Daoy (cell line): ENCODE measurements around the gene WLS. TPM values are rescaled to one million over a fixed set of nuclear protein-coding genes. Genes with fewer than 3 reads are reported as not detected.

Experiments used
- DNase-seq: peaks from one replicate; pipeline ENCODE4 v3.0.0-alpha.2; 2015; ENCODE audit warnings: low read depth
- total RNA-seq: library from RNA; depleted of rRNA; stranded (reverse); fragments of >200 nt; shearing (Covaris generic); gene quantifications from 2 replicates; pipeline ENCODE4 v1.2.3, GENCODE V29; 2014

WLS gene
- total RNA-seq, 1 experiment from 2014 or later = 51.8 TPM

DNA sequence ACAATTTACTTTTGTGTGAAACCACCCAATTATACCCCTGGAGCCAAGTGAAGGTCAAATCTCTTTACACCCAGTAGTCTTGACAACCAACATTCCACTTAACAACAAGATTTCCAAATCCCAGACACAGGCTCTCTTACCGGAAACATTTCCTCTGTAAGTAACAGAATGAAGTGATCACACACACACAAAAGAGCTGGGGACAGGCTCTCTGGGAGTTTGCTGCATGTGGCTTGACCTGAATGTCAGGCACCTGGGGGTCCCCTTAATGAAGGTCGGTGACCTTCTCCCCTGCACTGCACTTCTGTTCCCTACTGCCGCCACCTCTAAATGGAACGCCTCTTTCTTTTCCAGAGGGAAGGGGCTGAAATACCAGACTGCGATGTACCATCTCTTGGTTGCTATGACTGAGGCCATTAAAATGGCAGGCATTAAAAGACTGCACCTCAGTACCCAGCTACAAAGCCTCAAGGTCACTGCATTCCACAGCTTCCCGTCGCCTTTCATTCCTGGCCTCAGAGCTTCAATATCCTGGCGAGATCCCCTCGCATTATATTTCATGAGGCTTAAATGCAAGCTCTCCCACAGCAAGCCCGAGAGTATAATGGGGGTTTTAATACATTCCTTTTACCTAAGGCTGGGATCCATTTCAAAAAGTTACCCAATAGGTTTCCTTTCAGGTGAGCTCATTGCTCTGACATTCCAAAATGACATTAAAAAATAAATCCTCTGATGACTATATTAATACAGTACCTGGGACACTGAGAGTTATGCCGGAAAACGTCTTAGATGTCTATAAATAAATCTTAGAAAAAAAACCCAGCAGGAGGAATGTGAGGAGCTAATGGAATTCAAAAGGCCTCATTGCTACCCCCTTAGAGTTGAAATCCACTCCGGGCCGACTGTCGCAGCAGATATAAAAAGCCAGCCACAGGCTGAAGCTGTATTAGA is 91.0 kb downstream of the WLS start:
- DNase-seq = peak; percentile 20

DNA sequence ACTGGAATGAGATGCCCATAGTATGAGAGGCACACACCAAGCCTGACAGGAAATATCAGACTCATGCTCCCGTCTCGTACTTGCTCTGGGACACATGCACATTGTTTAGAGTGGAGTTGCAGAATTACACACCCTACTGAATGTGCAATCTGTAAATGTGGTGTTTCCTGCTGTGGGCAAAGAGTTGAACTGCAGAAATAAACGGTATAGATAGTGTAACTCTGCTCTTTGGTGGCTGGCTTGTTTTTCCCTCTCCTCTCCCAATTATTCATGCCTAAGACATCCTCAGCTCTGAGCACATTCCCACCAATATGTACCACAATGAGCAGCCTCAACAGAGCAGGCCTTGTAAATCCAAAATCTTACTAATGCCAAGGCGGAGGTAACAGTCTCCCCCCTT is 91.8 kb downstream of the WLS start:
- no peak for DNase-seq

DNA sequence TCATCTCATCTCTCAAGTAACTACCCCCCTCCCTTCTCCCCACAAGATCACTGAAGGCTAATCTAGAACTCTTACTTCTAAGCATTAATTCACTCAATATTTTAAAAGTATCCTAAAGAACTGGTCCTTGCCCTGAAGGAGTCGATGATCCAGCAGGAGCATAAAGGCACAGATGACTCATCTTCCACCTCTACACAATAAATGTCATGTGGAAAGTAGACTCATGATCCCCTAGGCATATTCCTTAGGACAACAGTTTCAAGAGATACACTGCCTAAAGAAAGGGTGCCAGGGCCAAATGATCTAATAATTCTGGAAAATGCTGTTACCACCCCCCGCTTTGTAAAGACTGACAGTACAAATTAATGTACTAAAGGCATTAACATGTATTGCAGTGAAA is 96.1 kb downstream of the WLS start:
- no peak for DNase-seq

DNA sequence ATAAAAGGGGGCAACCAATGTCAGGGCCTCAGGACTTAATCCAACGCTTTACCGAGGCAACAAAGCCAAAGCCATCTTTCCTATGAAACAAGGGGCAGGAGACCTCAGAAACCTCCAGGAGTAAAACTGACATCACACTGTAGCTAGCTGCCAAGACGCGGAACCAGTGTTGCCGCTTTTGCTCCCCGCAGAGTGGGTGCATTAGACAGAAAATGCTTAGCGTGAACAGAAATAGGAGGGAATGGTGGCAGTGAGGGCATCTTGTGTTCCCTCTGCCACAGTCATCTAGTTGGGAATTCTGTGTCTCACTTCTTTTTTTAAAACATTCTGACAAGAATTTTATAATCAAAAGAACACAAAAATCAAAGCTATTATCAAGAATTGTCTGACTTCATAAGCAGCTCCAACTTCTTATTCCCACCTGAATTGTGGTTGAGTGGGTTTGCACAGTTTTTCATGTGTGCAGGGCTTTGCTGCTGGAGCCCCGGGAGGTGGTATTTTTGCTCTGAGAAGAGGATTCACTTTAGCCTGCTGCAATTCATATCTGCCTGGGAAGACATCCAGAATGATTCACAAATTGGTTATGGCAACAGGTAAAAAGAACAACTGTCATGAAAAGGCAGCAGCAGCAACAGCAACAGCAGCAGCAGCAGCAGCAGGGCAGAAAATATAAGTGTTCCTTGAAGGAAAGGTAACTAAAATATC is 99.7 kb downstream of the WLS start:
- DNase-seq = no peak

DNA sequence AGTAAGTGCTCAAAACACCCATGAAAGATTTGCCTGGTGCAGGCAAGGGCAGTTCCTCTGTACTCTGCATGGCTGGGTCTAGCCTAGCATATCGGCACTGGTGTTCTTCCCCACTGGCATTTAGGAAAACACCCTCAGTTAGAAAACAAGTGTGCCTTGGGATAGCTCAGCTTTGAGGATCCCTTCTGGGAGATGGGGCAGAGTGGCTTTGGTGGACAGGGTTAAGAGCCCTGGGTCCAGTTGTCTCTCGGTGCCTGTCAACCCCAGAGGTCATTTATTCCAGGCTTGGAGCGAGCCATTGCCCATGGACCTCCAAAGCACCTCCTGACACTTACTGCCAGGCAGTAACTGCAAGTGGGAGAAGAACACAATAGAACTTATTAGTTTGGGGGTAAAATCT is 101.1 kb downstream of the WLS start:
- DNase-seq = no peak

DNA sequence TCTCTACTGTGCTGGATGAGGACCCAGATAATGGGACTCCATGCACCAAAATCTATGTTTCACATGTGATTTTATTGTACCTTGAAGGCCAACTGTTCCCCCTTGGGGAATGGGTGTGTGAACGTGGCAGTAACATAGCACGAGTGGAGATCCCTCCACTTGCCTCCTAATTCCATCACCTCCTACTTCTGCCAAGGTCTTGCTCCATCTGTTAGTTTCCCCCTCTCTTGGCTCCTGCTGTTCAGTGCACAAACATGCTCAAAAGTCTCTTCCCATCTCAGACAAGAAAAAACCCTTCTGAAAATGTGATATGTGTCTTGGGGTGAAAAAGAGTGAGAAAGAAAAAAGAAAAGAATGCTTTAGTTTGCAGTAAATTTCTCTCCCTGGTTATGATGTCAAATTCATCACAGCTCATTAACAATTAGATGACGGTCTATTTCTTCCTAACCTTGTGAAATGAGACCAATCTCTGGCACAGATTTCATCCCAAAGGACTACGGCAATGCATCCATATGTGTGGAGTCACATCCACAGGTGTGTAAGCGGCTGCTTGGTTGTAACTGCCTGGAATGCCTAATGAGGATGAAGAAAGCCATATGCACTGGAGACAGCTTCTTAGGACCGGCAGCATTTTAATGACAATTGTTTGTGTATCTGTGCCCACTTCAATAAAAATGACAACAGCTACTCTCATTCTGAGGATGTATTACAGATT is 102.6 kb downstream of the WLS start:
- no peak for DNase-seq

DNA sequence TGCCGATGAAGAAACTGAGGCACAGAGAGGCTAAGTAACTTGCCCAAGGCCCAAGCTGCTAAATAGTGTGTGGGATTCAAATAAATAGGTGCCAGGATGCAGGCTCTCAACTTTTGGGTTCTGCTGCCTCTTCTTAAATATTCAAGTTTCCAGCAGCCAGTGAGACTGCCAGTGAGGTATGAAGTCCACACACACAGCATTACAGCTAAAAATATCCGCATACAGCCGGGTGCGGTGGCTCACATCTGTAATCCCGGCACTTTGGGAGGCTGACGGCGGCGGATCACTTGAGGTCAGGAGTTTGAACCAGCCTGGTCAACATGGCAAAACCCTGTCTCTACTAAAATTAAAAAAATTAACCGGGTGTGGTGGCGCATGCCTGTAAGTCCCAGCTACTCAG is 103.5 kb downstream of the WLS start:
- DNase-seq = no peak

DNA sequence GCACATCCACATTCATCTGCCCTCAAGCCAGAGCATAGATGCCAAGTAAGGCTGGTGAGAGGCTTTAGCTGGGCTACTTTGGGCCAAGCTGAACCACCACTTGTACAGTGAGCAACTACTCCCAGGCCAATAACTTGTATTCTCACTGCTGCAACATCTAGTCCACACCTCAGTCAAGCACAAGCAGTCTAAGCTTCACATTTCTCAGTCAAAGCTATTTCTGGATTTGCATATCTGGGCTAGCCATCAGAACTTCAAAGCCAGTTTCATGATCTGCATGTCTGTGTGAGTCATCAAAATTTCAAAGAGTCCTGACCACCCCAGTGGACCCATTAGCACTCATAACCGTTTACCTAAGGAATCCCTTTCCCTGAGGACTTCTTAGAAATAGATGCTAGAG is 104.2 kb downstream of the WLS start:
- DNase-seq = peak; percentile 62

DNA sequence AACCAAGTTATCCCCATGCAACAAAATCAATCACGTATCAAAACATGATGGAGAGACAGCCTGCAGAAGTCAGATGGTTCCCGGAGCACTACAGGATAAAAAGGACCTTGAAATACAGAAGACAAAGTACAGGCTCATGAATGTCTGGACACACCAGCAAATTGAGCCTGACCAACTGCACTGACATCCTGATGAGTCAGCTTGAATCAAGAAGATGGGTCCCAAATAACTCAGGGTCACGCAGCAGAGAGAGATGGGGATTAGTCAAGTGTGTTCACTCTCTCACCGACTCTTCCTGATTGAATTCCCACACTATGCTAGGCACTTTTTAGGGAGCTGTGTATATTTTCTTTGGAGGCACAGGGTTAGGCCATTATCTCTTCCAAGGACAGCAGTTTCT is 110.8 kb downstream of the WLS start:
- DNase-seq = peak; percentile 62

DNA sequence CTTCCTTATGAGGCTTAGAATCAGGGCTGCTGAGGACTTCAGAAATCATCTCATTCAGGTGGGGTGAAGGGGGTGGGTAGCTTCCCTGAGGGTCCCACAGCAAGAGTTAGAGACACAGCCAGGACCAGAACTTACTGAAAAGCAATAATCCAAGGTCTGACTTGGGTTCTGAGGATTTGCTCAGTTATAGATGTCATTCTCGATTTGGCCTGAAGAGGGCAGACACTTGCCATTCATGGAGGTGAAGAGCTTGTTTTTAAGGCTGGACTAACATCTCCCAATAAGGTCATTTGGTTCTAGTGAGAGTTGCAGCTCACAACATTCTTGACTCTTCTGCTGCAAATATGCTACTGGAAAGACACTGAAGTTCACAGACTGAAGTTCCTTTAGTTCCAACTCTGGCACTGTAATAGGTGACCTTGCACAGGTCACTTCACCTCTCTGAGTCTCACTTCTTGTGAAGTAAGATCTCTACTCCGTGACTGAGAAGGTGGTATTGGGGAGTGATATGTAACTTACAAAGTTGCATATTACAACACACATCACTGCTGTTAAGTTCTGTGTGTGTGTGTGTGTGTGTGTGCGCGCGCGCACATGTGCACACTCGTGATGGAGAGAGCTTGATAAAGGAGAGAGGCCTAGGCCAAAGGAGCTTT is 112.1 kb downstream of the WLS start:
- peak; percentile 68 for DNase-seq

DNA sequence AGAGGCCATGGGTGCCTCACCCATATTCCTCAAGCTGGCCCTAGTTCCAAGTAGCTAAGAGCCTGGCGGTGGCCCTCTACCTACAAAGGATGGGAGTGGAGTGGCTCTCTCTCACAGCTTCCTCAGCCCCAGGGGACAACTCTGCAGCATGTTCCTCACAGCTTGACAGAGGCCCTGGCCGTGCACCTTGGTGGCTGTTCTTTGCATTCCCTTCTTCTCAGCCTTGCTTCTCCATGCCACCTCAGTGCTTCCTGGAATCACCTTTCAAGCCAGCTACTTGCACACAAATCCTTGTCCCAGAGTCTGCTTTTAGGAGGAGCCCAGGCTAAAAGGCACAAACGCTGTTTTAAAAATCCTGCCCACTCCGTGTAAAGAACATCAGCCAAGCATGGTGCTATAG is 112.9 kb downstream of the WLS start:
- no peak for DNase-seq

DNA sequence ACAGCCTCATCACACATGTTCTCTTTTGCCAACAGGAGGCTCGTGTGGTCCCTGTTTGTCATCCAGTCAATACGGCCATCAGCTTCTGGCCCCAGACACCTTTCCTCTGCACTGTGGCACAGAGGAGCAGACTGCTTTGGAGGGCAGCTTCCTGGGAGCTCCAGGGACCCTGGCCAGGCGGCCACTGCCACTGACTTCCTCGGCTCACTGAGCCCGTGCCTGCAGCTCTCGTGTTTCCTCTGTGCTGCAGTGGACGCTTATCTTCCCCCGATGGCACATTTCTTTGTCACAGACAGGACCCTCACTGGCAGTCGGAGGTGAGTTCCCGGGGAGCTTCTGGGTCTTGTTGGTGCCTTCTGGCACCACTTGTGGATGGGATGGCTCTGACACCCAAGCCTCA is 114.9 kb downstream of the WLS start:
- DNase-seq = no peak

DNA sequence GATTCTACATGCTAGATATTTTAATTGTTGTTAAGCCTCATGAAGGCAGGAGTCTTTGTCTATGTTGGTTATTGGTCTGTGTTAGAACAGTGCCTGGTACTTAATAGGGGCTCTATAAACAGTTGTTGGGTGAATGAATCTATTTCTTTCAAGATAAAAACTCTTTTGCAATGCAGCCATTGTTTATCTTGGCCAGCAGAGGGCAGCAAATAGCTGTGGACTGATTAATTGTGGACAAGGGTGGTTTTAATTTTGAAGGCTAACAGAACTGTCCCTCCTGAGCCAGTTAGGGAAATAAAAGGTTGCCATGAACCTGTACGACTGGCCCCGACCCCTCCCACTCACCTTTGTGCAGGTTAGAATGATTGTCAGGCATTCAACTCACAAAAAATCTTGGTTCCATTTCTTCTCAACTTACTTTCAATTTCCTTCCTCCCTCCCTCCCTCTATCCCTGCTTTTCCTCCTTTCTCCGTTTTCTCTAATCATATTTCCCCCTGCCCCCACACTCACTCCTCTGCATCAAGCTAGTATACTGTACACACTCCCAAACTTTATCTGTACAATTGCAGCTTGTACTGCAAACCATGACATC is 115.6 kb downstream of the WLS start:
- DNase-seq = peak; percentile 52

DNA sequence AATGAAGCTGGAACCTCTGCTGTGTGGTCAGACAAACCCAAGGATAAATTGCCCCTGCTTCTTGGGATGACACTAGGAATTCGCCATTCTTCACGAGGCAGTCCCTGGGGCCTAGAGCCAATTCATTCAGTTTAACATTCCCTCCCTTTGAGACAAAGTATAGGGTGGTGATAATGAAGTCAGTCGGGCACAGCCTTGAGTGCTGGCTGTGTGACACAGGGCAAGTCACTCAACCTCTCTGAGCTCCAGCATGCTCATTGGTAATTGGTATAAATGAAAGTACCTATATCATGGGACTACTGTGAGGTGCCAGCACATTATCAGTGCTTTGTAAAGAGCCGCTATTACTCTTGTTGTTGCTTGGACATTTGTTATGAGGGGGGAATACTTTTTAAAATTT is 117.0 kb downstream of the WLS start:
- no peak for DNase-seq

DNA sequence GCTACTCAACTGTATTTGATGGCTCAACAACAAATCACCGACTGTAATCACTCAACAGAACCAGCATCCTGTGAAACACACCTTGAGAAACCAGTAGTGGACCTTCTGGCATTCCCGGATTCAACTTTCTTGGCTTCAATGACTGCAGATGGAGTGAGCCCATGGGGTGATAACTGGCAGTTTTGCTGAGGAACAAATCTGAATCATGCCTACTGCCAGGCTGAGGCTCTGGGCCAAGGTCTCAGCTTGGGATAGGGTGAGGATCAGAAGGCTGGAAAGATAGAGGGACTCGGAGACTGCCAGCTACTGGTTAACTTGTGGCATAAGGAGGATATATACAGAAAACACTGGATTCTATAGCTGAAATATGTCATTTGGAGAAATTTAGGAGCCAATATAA is 118.4 kb downstream of the WLS start:
- DNase-seq = no peak

DNA sequence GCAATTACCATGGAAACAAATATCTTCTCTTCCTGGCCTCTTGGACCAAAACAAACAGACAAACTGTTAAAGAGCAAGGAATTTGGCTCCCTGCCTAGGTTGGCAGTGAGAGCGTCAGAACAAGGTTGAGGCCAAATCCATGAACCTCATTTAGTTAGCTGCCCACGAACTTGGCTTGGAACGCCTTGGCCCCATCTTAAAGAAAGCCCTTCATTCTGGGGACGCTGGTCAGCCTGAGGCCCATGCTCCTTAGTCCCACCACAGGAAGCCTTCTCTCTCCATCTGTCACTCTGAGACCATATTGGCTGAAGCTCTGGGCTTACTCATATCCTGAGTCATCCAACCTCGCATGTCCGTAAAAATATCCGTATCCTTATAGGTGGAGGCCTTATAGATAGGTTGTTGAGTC is 119.5 kb downstream of the WLS start:
- DNase-seq = peak; percentile 73

DNA sequence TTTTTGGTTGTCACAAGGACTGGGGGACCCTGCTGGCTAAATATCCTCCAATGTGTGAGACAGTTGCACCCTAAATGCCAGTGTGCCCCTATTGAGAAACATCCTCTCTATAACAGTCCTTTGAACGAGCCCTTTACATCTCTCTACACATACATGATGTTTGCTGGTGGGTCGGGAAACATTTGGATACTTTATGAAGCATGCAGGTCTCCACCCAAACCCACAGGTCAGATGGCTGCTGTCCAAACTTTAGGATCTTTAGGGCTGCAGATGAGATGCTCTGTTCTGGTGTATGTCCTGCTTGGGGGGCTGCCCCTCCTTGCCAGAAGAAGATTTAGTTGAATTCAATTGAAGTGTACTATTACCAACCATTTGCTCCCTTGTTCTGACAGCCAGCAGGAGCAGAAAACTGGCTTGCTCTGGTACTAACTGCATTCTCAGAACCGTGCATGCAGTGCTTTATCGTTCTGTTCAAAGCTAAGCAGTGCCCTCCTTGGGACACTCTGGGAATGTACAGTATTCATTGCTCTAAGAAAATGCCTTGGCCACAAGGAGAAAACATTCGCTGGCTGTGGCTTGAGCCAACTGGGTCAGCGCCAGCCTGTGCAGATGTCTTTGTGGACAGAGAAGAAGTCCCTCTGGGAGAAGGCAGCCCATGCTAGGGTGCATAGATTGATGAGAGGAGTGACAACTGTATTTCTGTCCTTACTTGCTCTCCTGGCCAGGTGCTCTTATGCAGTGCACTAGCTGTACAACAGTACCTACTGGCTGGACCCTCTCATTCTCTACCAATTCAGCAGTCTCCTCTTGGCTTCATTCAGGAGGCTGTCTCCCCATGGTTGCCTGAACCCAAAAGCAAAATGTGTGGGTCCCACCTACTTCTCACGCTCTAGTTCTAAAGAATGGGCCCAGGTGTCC is 120.5 kb downstream of the WLS start:
- peak; percentile 82 for DNase-seq

DNA sequence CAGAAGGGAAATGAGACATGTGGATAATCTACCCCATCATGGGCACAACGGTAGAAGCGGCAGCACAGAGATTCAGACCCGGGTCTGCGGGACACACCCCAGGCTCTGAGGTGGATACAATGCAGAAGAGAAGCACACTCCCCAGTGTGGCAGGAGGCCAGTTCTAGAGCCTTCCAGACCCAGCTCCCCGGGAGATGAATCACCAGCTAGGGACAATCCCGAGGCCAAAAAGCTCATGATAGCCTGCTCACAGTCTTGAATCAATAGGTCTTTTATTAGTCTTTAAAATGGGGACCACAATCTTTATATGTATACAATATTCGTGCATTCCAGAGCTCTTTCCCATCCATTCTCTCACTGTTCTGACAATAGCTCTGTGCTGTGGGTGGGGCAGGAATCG is 124.6 kb downstream of the WLS start:
- peak; percentile 33 for DNase-seq

DNA sequence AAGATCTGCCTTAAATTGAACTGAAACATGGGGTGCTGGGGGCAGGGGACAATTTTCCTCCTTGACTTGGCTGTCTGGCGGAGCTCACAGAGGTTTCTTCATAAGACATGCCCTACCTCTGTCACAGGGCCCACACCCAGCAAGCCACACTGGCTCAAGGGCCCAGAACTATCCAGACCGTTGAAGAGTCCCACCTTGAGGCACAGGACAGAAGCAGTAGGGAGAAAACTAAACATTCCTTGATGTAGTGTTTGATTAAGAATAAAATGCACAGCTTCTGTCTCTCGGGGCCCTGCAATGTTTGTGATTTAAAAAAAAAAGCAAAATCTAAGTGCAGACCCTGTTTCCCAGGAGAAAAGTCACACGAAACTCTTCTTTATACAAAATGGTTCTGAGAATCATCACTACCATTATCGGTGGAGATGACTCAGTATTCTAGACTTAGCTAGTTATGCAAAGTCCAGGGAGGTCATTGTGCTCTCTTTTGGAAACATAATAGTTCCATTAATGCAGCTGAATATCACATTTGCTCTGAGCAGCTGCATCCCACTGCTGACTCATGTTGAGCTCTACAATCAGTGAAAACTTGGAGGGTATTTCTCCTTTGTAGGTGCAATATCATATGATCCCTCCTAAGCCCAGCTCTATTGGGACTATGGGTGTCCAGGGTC is 128.3 kb downstream of the WLS start:
- DNase-seq = peak; percentile 56

DNA sequence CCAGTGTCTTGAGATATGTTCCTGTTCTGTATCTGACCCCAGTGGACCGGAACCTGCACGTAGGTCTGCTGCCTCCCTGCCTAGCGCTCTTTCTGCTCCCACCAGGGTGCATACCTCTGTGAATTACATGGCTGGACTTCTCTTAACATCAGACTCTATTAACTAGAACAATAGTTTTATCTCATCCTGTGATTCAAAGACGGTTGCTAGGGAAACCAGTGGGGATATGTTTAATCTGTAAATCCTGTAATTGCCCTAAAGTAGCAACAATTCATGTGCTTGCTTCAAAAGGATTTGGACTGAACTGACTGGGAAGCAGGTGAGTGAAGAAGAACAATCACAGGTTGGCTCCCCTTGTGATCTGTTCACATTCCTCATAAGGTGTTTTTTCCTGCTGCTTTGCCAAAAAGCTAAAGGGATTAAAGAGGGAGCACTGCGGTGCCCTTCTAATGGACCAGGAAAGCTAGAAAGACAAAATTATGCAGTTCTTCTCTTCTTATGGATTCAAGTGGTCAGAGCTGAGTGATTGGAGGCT is 129.2 kb downstream of the WLS start:
- no peak for DNase-seq
